IPS DF 6.9 (cell line): ENCODE measurements around the gene SNPH.
"Not testable (repeated sequence)": the region's sequence is repeated elsewhere in the genome, so short reads cannot be mapped to it uniquely, and the experiment has no call there.

Experiments used
- DNase-seq: peaks from one replicate; pipeline ENCODE4 v3.0.0-alpha.2; 2013; ENCODE audit warnings: low read depth, low spot score
- H3K27ac ChIP-seq: one replicate; pipeline ENCODE4 v1.5.1; 2013; ENCODE audit warnings: low read length, control low read depth
- H3K27me3 ChIP-seq: 2 replicates; pipeline ENCODE4 v1.6.1; 2013; ENCODE audit warnings: mild to moderate bottlenecking, low read length; ENCODE audit not compliant: control insufficient read depth, insufficient read depth
- H3K36me3 ChIP-seq: 2 replicates; pipeline ENCODE4 v1.6.1; 2013; ENCODE audit warnings: low read length; ENCODE audit not compliant: control insufficient read depth, insufficient read depth
- H3K4me1 ChIP-seq: 2 replicates; pipeline ENCODE4 v1.6.1; 2013; ENCODE audit warnings: low read length; ENCODE audit not compliant: control insufficient read depth, insufficient read depth
- H3K4me3 ChIP-seq: 2 replicates; pipeline ENCODE4 v1.5.1; 2013; ENCODE audit warnings: mild to moderate bottlenecking, low read length
- H3K9me3 ChIP-seq: 2 replicates; pipeline ENCODE4 v1.6.1; 2013; ENCODE audit warnings: low read length, inconsistent platforms; ENCODE audit not compliant: control insufficient read depth, insufficient read depth
- WGBS: extraction: QIAGEN DNeasy Blood & Tissue Kit; methylation state at CpG from one replicate; pipeline ENCODE4 v1.1.7; 2013; ENCODE audit warnings: mixed read lengths, missing lambda C conversion rate; ENCODE audit not compliant: insufficient read length, insufficient coverage; 5-methylcytosine and 5-hydroxymethylcytosine counted together

SNPH gene, protein sequence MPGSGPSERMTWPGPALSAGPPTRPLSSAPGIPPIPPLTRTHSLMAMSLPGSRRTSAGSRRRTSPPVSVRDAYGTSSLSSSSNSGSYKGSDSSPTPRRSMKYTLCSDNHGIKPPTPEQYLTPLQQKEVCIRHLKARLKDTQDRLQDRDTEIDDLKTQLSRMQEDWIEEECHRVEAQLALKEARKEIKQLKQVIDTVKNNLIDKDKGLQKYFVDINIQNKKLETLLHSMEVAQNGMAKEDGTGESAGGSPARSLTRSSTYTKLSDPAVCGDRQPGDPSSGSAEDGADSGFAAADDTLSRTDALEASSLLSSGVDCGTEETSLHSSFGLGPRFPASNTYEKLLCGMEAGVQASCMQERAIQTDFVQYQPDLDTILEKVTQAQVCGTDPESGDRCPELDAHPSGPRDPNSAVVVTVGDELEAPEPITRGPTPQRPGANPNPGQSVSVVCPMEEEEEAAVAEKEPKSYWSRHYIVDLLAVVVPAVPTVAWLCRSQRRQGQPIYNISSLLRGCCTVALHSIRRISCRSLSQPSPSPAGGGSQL

DNA sequence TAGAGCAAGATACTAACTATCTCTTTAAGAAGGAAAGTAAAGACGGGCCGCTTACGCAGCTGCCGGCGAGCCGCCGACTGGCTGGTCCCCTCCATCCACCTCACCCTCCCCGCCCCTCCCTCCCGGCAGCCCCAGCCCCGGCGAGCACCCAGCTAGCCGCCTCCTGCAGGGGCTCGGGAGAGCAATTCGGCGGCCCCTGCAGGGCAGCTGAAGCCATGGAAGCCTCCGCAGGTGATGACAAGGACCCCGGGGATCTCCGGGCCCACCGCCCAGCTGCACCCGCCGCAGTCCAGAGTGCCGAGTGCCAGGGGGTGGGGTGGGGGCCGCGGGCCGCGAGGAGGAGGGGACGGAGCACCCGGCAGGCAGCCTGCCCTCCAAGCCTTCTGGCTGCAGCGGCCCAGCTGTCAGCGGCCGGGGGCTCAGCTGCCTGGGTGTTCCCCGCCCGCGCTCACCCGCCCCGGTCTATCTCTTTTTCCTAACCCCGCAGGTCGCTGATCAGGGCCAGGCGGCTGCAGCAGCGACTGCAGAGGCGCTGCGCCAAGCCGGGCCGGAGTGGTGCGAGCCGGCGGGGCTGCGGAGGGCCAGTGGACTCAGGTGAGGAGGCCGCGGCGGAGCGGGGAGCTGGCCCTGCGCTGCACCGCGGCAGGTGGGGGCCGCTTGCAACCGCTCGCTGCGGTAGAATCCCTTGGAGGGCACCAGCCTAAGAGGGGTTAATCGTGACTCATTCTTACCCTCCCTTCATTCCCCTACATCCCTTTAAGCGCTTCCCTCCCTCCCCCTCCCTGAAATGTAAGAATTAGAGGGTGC, at the start of gene SNPH:
TSS of gene SNPH (plus strand) at position 128 of the 807 bp plus-strand sequence. CDS start 29,946 bp downstream, outside the sequence.
- no CpG with 5 or more reads among the region's 61 CpGs for WGBS
- Histone ChIP-seq H3K4me3 (peak within 1 kb of the TSS; percentile 59; the same call in 1 of the 2 replicates), H3K36me3 (no peaks in the 10 kb centered on the region), H3K4me1 (peaks cover 2% of the 10 kb centered on the region; the same call in 1 of the 2 replicates), H3K27ac (no peak within 1 kb of the TSS), H3K27me3 (no peaks in the 10 kb centered on the region), H3K9me3 (no peaks in the 10 kb centered on the region)
- DNase-seq, result no peak

DNA sequence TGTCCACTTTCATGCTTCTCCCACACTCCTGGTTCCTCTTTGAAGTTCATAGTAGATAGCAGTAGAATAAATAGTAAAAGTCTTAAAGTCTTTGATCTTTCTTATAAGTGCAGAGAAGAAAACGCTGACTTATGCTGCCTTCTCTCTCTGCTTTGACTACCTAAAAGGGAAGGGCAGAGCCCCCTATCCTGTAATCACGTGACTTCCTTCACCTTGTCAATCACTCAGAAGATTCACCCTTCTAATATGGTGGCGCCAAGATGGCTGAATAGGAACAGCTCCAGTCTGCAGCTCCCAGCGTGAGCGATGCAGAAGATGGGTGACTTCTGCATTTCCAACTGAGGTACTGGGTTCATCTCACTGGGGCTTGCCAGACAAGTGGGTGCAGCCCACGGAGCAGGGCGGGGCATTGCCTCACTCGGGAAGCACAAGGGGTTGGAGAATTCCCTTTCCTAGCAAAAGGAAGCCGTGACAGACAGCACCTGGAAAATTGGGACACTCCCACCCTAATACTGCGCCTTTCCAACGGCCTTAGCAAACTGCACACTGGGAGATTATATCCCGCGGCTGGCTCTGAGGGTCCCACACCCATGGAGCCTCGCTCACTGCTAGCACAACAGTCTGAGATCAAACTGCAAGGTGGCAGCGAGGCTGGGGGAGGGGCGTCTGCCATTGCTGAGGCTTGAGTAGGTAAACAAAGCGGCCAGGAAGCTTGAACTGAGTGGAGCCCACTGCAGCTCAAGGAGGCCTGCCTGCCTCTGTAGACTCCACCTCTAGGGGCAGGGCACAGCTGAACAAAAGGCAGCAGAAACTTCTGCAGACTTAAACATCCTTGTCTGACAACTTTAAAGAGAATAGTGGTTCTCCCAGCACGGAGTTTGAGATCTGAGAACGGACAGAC, 49.3 kb upstream of the SNPH start:
- not testable (repeated sequence) for H3K4me1 ChIP-seq, H3K27me3 ChIP-seq, H3K9me3 ChIP-seq, H3K36me3 ChIP-seq, DNase-seq, H3K4me3 ChIP-seq, H3K27ac ChIP-seq
- no CpG with 5 or more reads among the region's 19 CpGs for WGBS

DNA sequence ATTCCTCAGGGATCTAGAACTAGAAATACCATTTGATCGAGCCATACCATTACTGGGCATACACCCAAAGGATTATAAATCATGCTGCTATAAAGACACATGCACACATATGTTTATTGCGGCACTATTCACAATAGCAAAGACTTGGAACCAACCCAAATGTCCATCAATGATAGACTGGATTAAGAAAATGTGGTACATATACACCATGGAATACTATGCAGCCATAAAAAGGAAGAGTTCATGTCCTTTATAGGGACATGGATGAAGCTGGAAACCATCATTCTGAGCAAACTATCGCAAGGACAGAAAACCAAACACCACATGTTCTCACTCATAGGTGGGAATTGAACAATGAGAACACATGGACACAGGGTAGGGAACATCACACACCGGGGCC, 43.3 kb upstream of the SNPH start:
- H3K9me3 ChIP-seq, DNase-seq, H3K27ac ChIP-seq, H3K27me3 ChIP-seq, H3K4me1 ChIP-seq, H3K4me3 ChIP-seq, H3K36me3 ChIP-seq: not testable (repeated sequence)
- no CpG with 5 or more reads among the region's 4 CpGs for WGBS

DNA sequence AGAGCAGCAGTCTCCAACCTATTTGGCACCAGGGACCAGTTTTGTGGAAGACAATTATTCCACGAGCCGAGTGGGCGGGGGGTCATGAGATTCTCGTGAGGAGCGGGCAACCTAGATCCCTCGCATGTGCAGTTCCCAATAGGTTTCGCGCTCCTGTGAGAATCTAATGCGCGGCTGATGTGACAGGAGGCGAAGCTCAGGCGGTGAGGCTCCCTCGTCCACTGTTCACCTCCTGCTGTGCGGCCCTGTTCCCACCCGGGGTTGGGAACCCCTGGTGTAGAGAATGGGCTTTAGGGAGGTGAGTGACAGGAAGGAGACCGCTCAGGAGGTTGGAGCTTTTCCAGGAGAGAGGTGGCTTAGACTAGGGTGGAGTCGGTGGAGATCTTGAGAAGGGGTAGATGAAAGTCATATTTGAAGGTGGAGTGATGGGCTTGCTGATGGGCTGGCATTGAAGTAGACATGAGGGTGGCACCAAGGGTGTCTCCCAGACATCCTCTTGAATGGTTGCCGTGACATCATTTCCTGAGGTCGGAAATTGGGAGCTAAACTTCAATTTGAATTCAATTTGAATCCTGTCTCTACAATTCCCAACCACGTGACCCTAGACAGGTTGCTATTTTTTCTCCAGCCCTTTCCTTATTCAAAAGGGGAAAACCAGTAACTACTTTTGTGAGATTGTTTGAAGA, 41.7 kb upstream of the SNPH start:
- no peak overlapping the region for H3K4me3 ChIP-seq
- no peak overlapping the region for H3K27ac ChIP-seq
- DNase-seq, result no peak
- H3K36me3 ChIP-seq, result no peaks in the 10 kb centered on the region
- no peaks in the 10 kb centered on the region for H3K4me1 ChIP-seq
- H3K27me3 ChIP-seq, result no peaks in the 10 kb centered on the region; the same call in 1 of the 2 replicates
- H3K9me3 ChIP-seq, result no peaks in the 10 kb centered on the region
- no CpG with 5 or more reads among the region's 20 CpGs for WGBS

DNA sequence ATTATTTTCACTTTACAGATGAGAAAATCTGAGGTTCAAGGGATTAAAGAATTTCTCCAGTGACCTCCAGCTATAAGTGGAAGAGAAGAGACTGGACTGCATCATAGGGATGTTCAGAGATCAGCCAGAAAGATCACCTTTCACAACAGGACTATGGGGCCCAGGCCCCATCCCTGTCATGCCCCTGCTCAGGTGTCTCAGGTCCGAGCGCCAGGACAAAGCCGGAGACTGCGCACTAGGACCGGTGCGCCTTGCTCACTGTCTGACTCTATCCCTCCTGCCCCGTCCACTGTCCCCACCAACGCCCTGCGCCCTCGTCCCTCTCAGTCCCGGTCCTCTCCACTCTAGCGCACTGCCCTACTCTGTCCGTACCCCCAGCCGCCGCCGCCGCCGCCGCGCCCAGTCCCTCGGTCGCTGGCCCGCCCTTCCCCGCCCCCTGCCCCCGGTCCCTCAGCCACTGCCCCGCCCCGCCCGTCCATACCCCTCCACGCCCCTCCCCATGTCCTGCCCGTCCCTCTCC, 40.8 kb upstream of the SNPH start:
- Histone ChIP-seq H3K4me1 (no peaks in the 10 kb centered on the region), H3K4me3 (peak overlapping the region; percentile 38; the same call in 1 of the 2 replicates), H3K9me3 (no peaks in the 10 kb centered on the region), H3K27me3 (no peaks in the 10 kb centered on the region; the same call in 1 of the 2 replicates), H3K36me3 (no peaks in the 10 kb centered on the region), H3K27ac (no peak overlapping the region)
- no CpG with 5 or more reads among the region's 30 CpGs for WGBS
- DNase-seq, result no peak

DNA sequence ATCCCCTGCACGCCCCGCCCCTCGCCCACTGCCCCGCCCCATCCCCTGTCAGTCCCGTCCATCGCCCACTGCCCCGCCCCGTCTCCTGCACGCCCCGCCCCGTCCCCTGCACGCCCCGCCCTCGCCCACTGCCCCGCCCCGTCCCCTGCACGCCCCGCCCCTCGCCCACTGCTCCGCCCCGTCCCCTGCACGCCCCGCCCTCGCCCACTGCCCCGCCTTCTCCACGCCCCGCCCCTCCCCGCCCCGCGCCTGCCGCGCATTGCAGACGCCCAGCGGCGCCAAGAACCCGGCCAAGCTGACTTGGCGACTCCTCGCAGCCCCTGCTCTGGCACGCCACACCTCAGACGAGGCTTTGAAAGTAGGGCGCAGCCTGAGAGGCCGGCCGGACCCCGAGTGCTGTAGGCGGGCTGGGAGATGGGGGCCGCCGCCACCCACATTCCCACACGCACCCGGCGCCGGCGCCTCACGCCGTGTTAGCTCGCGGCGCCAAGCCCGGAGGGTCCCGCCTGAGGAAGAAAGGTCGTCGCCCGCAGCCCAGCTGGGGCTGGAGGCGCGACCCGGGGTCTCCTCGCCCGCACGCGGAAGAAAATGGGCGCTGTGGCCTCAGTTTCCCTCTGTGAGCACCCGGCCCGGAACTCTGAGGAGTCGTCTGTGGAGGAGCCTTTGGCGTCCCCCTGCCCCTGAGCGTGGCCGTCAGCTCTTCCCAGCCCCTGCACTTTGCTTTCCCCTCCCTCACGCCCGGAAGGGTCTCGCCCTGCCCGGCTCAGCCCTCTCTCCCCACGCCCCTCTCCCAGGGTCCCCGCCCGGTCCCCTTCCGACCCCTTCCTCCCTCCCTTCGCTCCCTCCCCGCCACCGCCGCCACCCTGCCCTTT, 40.1 kb upstream of the SNPH start, which contains the start of gene RAD21L1:
TSS of gene RAD21L1 (plus strand) at position 262 of the 872 bp plus-strand sequence. CDS start 2,410 bp downstream, outside the sequence.
- Histone ChIP-seq H3K4me3 (peak within 1 kb of the TSS; percentile 61), H3K27ac (no peak within 1 kb of the TSS), H3K9me3 (no peaks in the 10 kb centered on the region), H3K27me3 (no peaks in the 10 kb centered on the region; the same call in 1 of the 2 replicates), H3K36me3 (no peaks in the 10 kb centered on the region), H3K4me1 (no peaks in the 10 kb centered on the region)
- no CpG with 5 or more reads among the region's 88 CpGs for WGBS
- DNase-seq, result no peak

DNA sequence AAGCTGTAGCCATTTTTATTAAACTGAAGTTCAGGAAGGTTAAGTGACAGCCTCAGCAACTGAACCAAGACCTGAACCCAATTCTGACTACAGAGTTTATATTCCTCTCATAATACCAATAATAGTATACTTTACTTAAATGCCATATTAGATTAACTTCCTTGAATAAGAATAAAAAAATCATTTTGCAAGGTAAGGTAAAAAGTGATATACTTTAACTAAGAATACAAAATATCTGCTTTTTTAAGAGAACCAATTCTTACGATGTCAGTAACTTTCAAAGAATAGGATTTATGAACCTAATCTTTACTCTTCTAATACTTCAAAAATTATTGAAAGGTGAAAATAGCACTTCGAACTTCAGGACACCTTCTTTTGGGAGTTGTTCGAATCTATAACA, 36.6 kb upstream of the SNPH start:
- no CpG with 5 or more reads among the region's 3 CpGs for WGBS
- Histone ChIP-seq H3K36me3 (no peaks in the 10 kb centered on the region), H3K9me3 (no peaks in the 10 kb centered on the region), H3K4me1 (no peaks in the 10 kb centered on the region), H3K27ac (no peak overlapping the region), H3K4me3 (no peak overlapping the region), H3K27me3 (no peaks in the 10 kb centered on the region; the same call in 1 of the 2 replicates)
- no peak for DNase-seq

DNA sequence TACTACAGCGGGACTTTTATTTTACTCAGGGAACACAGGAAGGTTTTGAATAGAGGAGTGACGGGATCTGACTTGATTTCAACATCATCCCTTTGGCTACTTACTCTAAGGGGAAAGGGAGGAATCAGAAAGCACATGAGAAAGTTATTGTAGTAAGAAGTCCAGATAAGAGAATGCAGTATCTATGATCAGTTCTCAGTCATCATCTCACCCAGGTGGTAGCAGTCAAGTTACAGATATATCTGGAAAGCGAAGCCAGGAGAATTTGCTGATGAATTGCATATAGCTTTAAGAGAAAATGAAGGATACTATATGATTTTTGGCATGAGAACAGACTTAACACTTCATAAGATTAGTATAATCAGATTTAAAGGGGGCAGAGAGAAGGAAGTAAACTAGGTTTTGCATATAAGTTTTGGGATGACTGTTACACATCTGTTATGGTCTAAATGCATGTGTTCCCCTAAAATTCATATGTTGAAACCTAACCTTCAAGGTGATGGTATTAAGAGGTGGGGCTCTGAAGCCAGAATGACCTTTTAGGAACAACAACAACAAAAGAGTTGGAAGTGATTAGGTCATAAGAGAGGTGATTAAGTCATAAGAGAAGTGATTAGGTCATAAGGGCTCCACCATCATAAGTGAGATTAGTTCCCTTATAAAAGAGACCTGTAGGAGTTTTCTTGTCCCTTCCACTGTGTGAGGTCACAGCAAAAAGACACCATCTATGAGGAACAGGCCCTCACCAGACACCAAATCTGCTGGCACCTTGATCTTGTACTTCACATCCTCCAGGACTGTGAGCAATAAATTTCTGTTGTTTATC, 33.6 kb upstream of the SNPH start:
- H3K27ac ChIP-seq, result no peak overlapping the region
- no peaks in the 10 kb centered on the region for H3K27me3 ChIP-seq
- H3K4me3 ChIP-seq, result no peak overlapping the region
- no peak for DNase-seq
- no peaks in the 10 kb centered on the region for H3K9me3 ChIP-seq
- H3K36me3 ChIP-seq, result no peaks in the 10 kb centered on the region
- no CpG with 5 or more reads among the region's 3 CpGs for WGBS
- H3K4me1 ChIP-seq, result no peaks in the 10 kb centered on the region
